ENCODE measurements around the gene AKAP6.
"Not testable (repeated sequence)": the region's sequence is repeated elsewhere in the genome, so short reads cannot be mapped to it uniquely, and the experiment has no call there.

AKAP6 gene

DNA sequence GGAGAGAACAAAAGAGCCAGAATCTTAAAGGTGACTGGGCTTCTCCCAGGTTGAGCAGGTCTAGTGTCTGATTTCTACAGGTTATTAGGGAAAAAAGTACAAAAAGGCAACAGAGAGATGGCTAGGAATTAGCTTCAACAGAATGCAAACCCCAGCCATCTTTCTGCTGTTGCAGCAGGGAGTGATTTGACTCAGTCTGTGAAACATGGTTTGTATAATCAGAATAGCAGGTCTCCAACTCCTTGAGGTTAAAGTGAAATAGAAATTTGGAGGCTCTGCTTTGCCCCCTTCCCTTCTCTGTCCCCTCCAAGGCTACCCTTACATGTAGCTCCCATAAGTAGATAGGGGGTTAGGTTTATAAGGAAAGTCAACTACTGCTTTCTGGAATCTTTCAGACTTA, 105.8 kb downstream of the AKAP6 start:
- in situ Hi-C loops (cut with MboI; ENCODE audit: low sequenced_read_pairs): no loop called here

DNA sequence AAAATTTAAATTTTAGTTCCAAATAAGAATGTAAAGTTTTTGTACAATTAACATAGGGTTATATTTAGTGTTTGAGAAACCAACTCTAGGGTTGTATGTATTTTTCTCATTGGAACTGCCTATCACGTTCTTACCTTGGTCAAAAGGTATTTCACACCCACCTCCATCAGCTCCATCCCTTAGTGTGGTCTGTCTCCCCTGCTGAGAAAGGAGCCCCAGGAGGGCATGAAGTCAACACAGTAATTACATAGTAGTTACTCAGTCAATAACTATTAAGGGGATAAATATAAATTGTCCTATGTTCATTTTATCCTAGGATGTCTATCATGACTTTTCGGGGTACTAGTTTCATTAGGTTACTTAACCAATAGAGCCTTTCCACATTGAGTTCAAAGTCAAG, 106.3 kb downstream of the AKAP6 start:
- in situ Hi-C loops (cut with MboI; ENCODE audit: low sequenced_read_pairs): no loop called here

DNA sequence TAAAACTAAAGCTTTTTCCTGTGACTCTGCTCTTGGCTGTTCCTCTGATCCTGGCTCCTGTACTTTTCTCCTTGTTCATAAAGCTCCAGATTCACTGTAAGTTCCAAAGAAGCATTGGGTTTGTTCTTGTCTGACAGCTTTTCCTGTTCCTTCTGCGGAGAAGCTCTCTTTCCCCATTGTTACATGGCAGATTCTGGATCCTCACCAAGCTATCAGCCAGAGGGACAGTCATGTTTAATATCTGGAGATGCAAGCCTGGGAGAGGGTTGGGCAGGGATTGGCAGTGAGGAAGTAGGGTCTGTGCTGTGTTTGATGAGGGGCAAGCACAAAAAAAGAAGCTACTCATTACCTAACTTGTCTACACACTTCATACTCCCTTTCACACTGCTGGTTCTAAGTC, 107.9 kb downstream of the AKAP6 start:
- in situ Hi-C loops (cut with MboI; ENCODE audit: low sequenced_read_pairs): no loop called here

DNA sequence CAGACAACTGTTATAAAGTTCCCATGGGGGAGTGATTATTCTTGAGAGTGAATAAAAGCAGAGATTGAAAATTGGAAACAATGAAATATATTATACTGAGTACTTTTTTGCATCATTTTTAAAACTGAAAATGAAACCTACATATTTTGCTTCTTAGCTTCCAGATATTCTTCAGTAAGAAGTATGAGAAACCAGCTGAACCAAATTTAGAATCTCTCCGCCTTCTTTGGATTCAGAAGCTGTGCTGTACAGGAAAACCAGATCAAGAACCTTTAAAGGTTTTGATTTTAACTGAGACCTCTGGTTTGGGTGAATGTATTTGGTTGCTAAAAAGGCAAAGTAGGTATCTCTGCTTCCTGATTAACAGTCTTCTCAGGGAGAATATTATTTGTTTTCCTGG, 109.4 kb downstream of the AKAP6 start:
- in situ Hi-C loops (cut with MboI; ENCODE audit: low sequenced_read_pairs): no loop called here

DNA sequence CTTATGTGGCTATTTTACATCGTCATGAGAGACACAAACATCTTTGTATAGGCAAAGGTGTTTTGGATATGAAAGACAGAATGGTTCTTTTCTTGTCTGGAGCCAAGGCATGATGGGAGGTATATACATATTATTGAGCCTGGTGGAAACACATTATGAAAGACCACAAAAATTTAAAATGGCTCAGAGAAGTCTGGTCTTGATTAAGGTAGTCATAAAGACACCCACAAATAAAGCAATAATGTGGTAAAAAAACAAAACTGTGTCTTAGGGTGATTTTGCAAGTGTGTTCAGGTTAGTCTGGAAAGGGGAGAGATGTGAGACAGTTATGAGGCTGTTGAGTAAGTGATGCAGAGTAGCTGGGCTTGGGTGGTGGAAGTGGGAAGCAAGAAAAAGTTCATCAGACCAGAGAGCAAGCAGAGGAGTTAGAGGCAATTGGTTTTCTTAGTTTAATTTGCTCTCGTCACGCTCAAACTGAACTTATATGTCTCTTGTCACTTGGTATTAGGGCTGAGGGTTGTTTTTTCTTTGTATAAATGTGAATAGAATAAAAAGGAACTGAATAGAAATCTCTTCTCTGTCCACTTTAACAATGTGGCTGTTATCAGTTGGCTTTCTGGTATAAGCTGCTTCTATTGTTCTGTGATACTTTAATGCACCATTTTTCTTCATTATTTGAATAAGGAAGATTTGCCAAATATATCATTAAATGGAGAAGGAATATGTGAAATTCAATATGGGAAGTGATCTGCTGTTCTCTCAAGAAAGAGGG, 115.0 kb downstream of the AKAP6 start:
- in situ Hi-C loops (cut with MboI; ENCODE audit: low sequenced_read_pairs): no loop called here

DNA sequence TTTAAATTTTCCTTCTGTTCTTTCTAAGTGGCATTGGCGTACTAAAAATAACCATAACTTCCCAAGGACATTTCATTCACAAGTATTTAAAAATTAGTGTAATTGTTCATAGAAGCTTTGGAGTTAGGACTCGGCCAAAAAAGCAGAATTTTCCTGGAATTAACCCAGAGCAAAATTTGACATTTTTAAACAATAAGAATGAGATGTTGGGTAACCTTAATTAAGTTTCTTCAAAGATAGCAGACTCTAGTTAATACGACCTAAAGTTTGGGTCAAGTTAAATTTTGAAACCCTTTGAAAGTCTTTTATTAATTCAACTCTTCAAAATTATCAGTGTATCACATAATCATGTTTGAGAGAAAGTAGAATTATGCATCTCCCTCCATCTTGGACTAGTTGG, 118.3 kb downstream of the AKAP6 start:
- in situ Hi-C loops (cut with MboI; ENCODE audit: low sequenced_read_pairs): no loop called here

DNA sequence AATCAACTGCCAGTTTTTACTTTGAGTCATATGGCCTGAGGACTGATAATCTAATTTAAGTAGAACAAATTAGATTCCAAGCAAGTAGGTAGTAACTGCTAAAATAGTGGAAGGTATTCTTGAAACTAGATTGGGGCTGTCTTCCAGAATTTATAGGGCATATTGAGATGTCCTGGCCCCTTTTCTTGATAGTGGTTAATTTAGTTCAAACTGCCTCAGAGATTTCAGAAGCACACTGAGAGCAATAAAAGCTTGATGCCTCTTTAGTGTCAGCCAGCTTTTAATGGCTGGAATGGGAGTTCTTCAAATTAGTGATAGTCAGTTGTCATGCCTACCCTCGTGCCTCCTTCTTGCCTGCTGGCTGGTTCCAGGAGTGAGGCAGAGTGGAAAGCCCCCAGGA, 120.5 kb downstream of the AKAP6 start:
- in situ Hi-C loops (cut with MboI; ENCODE audit: low sequenced_read_pairs): no loop called here

DNA sequence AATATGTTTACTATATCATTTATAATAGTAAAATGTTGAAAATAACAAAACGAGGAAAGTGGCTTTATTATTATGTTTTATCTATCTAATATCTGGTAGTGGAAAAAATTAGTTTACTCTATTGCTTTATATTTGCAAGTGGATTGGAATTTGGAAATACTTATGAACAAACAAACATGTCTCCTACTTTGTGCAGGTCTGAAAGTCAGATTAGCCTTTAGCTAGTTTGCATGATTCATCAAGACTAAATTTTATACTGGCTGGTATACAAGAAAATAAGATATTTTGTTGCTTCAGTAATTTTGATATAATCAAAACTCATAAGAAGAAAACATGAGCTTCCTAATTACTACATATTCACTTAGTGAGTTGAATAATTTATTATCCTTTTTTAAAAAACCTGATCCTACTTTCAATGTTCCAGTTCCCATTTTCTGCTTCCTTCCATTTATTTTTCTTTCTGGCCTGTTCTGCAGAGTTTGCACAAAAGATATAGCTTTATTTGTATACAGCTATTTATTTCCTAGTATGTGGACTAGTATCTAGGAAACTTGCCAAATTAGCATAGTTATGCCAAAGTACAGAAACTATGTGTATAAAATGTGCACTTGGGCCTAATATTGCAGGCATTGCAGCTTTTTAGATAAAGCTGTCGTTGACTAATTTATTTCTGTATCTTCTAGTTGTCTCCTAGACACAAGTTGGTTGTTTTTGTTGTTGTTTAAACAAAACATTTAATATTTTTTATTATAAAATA, 122.0 kb downstream of the AKAP6 start:
- in situ Hi-C loops (cut with MboI; ENCODE audit: low sequenced_read_pairs): no loop called here

DNA sequence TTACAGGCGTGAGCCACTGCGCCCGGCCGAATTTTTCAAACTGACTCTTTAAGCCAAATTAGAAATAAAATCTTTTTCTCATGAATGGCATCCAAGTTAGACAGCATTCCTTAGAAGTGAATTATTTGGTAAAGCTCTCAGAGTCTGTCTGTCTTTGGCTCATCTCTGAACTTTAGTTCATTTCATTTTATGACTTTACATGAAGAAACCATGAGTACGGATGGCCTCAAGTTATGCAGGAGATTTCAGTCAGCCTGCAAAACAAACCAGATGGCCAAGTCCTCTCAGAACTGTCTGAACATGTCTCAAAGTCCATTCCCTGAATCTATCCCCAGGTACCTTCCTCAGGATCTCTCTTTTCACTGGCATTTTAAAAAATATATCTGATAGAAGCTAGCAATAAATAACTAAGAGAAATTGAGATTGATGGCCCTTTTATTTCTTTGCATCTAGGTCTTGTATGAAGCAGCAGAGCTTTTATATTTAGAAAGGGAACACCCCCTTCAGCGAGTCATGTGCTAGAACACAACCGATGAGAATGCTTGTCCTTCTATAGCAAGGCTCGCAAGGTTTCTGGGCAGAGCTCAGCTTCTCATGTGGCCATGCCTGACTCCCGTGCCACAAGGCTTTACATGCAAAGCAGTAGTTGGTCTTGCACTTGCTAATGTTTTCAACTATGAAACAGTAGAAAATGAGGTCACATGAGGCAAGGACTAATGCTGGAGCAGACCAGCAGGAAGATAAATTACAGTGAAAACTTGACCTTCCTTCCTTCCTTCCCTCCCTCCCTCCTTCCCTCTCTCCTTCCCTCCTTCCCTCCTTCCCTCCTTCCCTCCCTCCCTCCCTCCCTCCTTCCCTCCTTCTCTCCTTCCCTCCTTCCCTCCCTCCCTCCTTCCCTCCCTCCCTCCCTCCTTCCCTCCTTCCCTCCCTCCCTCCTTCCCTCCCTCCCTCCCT, 125.0 kb downstream of the AKAP6 start:
- in situ Hi-C loops (cut with MboI; ENCODE audit: low sequenced_read_pairs): no loop called here

DNA sequence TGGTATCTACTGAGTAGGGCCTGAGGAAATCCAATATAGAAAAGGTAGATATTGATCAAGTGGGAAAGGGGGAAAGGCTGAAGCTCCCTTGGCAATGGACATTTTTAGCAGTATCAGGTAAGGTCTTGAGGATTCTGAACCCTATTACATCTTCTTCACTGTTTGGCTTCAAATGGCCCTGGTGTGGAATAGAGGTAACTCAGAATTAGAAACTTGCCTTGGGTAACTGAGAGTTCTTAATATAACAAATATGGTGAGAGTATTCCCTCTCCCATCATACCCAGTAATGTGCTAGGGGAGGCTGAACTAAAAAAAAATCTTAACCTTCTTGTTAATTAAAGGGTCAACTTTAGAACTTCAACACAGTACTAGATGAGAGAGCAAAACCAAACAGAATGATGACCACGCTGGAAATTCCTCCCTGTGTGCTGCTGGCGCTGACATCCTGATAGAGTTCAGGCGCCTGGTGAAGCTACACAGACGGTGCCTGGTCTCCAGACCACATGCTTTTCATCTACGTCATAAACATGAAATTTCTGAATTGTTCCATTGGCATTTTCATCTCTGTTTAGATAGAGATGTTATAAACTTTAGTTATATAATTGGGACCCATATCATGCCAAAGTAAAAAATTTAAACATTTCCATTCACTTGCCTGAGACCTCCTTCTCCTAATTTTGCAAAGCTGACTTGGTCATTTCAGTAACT, 128.3 kb downstream of the AKAP6 start:
- in situ Hi-C loops (cut with MboI; ENCODE audit: low sequenced_read_pairs): no loop called here

DNA sequence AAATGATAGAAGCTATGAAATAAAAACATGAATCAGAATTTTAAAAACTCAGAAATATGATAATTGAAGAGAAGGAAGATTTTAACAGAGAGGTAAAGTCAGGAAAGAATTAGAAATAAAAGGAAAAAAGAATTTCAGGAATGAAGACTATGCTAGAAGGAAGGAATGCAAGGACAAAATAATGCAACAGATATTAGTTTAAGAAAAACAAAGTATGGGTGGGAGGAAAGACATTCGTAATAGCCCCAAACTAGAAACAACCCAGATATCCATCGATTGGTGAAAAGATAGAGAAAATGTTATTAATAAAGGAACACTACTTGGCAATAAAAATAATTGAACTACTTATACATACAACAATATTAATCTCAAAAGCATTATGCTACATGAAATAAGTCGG, 129.6 kb downstream of the AKAP6 start:
- in situ Hi-C loops (cut with MboI; ENCODE audit: low sequenced_read_pairs): no loop called here

DNA sequence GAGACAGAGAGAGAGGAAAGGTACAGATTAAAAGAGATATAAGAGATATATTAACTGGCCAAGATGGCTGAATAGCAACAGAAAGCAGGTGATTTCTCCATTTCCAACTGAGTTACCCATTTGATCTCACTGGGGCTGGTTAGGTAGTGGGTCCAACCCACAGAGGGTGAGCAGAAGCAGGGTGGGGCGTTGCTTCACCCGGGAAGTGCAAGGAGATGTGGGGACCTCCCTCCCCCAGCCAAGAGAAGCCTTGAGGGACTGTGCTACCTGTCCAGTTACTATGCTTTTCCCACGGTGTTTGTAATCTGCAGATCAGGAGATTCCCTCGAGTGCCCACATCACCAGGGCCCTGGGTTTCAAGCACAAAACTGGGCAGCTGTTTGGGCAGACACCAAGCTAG, 131.2 kb downstream of the AKAP6 start:
- in situ Hi-C loops (cut with MboI; ENCODE audit: low sequenced_read_pairs): no loop called here

DNA sequence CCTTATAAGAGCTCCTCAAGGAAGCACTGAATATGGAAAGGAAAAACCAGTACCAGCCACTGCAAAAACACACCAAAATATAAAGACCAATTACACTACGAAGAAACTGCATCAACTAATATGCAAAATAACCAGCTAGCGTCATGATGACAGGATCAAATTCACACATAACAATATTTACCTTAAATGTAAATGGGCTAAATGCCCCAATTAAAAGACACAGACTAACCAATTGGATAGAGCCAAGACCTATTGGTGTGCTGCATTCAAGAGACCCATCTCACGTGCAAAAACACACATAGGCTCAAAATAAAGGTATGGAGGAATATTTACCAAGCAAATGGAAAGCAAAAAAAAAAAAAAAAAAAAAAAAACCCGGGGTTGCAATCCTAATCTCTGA, 133.5 kb downstream of the AKAP6 start:
- in situ Hi-C loops (cut with MboI; ENCODE audit: low sequenced_read_pairs): not testable (repeated sequence)

DNA sequence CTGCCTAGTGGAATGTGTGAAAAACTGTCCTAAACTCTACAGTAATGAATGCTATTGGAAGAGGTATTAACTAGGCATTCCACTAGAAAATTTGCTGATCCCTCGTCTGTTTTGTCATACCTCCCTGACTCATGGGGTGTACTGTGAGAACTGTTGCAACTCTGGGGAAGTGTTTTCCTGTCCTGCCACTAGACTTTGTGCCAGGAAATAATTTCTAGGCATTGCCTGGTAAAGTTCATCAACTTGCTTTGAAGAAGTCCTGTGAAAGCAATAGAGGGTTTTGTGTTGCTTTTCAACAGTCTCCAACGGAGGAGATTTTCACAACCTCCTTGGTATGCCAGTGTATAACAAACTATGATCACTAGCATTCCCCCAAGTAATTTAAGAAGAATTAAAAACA, 139.9 kb downstream of the AKAP6 start:
- in situ Hi-C loops (cut with MboI; ENCODE audit: low sequenced_read_pairs): no loop called here

DNA sequence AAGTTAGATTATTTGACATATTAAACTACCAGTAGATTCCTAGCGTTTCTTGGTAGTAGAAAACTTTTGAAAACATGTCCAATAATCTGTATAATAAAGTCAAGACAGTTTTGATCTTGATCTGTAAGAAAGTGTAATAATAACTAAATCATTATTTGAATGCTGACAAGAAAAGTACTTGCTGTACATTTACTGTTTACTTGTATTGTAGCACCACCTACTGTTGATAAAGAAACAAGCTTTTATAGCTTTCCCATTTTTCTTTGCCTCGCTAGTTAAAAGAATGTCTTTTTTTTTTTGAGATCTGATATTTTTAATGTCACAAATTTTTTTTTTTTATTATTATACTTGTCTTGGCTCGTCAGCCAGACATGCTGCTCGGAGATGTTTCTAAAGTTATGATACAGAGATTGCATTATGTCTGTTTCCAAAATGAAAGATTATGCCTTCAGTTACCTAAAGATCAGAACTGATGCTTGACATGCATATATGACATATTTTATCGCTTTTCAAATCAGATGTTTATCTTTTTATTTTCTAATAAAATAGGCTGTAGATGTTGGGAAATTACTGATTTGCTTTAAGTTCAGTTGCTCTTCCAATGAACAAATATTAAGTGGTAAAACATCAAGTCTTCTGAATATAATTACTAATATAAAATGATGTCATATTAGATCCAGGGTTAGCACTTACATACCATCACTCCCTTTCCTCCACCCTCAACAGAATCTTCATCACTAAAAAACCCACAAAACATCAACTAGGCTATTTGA, 140.5 kb downstream of the AKAP6 start:
- in situ Hi-C loops (cut with MboI; ENCODE audit: low sequenced_read_pairs): no loop called here

DNA sequence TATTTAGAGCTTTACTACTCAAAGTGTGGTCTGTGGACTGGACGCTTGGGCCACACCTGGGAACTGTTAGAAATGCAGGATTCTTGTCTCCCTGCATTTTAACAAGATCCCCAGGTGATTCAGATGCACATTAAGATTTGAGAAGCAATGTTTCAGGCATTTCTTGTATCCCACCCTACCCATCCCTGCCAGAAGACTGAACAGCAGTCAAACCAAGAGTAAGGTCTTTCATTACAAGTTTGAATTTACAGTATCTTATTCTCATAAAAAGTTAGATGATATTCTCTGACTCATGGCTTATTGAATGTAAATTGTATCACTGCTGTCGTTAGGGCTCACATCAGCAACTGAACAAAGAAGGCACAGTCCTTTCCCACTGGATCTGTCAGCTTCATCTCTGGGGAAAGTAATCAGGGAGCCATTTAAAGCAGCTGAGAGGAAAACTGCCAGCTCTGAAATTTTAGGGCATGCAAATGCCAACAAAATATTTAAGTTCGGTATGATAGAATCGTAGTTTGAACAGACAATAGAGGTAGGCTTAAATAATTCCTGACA, 141.1 kb downstream of the AKAP6 start:
- in situ Hi-C loops (cut with MboI; ENCODE audit: low sequenced_read_pairs): no loop called here

DNA sequence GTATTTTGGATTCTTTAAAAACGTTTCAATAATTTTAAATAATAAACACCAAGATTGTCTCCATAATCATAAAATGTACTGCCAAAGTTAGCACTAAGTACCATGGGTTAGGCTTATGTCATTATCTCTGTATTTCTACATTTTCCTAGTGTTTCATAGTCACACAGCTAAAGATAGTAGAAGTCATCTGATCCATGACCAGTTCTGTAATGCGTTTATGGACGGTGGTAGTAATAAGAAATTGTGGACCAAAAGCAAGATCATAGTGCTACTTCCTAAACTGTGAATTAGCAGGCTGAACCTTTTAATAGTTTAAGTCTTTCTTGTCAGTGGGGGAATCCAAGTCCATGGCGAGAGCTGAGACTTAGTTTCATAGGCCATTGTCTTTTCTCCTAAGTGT, 142.1 kb downstream of the AKAP6 start:
- in situ Hi-C loops (cut with MboI; ENCODE audit: low sequenced_read_pairs): no loop called here

DNA sequence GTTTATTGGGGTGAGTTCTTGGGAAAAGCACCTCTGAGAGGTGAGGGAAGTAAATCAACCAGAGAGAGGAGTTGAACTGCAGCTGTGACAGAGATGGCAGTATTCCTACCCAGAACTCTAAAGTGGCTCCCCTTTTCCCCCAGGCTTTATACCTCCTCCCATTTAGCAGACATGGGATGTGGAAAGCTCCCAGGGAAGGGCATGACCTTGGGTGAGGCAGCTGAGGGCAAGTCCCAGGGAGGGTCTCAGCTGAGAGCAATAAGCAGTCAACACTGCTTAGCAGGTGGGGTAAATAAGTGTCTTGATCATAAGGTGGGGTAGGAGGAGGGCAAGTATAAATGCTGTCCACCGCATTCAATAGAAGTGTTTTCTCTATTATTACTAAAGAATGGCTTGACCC, 143.0 kb downstream of the AKAP6 start:
- in situ Hi-C loops (cut with MboI; ENCODE audit: low sequenced_read_pairs): no loop called here

DNA sequence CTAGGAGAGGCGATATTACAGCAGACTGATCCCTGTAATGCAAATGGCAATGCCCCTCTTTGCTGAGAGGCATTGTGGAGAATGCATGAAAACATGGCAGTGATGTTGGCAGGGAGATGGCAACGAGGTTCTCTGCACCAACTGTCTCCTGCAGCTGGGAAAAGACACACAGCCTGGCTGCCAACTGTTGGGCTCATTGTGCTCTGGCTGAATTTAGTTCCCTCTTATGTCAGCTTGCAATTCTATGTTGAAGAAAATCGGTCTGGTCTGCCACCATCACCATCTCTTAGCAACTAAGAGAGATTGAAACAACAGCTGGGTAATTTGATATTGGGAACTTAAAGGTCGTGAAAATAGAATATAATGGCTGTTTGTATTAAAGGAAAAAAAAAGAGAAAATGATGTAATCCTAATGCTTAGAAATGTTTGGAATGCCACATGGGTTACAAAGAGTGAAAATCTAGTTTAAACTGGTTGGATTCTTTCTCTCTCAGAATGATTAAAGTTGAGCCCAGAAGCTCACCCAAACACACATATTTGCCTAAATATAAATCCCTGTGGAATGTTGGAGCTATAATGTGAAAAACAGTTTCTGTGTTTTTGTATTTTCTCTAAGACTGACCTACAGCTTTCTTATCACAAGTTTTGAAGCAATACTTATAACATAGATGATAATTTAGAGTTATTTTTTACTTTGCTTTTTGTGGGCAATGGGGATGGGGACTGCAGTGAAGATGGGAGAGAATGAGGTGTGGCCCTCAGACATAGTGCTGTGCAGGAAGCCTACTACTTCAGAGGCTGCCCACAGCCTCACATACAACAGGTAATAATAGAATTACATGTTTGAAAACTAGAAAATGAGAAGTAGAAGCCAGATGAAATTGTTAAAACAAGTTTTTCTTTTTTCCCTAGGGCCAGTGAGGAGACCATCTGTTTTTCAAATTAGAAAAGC, 143.7 kb downstream of the AKAP6 start:
- in situ Hi-C loops (cut with MboI; ENCODE audit: low sequenced_read_pairs): no loop called here
